GM15510 (cell line): Measurements from ENCODE around the gene NGFR.

ENCODE experiments used
- POLR2A ChIP-seq: IDR thresholded peaks from 3 replicates; pipeline ENCODE4 v1.6.1; 2011; ENCODE audit warnings: borderline replicate concordance; ENCODE audit not compliant: insufficient read length; ENCODE audit errors: extremely low read depth

Gene NGFR

DNA sequence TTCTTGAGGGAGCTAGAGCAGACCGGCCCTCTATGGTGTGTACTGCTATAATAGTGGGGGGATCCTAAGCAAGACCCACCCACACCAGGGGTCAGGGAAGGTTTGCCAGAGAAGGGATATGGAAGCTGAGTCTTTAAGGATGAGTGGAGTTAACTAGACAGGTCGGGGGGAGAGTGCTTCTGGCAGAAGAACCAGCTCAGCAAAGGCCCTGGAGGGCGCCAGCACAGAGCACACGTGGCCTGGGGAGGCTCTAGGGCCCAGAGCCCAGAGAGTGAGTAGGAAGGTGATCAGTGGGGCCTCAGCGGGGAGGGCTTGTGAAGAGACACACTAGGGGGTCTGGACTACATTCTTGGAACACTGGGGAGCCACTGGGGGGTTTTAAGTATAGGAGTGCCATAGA is 21.1 kb downstream of the NGFR start:
- no peak for TF ChIP-seq POLR2A

DNA sequence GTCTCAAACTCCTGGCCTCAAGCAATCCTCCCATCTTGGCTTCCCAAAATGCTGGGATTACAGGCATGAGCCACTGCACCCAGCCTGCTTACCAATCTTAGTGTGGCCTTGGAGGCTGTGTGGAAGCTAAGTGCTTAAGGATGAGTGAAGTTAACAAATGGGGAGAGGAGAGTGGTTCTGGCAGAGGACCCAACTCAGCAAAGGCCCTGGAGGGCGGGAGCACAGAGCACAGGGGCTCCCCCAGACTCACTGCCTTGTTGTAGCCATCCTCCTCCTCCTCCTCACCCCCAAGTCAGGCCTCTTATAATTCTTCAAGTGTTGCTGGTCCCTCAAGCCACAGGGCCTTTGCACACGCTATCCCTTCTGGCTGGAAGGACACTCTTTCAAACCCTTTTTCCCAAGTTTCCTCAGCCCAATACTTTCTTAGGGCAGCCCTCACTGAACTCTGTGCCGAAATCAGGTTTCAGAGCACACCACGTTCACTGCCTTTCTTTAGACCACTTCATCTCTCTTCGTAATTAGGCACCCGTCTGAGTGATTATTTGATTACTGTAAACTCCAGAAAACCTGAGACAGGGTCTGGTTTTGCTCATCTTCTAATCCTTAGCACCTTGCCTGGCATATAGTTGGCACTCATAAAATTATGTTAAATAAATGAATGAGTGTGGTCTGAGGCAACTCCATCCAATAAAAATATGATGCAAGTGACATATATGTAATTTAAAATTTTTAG is 23.4 kb downstream of the NGFR start:
- no peak for TF ChIP-seq POLR2A

DNA sequence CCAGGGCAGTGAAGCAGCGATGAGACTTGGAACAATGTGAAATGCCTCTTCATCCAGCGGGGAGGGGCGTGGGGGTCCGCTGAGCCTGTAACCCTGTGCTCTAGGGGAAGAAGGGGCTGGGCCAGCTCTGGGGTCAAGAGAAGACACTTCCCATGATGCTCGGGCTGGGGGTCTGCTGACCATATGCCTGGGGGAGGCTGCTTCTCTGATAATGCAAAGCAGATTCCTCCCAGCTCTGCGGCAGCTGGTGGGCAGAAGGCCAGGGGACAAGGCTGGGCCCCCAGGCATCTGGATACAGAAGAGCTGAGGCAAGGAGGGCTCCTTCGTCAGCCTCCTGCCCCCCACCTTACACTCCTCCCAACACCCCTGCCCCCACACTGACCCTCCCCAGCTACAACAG is 24.7 kb downstream of the NGFR start:
- TF ChIP-seq POLR2A: no peak

DNA sequence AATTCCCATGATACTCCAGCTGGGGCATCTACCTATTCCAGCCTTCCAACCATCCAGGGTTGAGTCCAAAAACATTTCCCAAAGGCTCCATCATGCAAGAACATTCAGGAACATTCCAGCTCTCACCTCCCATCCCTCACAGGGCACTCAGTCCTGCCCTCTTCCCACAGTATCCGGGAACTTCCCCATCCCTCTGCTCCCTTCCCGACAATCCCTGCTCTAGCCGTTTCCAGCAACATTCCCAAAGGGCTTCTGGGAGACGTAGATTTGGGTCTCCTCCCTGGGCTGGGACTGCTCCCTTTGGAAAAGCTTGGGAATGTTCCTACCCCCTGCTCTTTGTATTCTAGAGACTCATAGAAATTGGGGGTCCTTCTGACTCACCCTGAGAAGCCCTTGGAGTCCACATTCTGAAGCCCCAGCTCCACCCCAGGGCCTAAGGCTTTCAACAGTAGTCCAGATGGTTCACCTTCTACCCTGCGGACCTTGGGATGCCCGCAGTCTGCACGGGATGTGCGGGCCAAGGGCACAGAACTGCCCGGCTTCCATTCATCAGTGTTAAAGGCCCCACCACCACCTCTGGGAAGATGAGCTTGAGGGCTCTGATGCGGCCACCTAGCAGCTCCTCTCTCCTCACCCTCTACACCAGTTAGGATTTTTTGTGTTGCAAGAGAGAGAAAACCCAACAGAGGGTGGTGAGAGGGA is 25.4 kb downstream of the NGFR start:
- TF ChIP-seq POLR2A: no peak

DNA sequence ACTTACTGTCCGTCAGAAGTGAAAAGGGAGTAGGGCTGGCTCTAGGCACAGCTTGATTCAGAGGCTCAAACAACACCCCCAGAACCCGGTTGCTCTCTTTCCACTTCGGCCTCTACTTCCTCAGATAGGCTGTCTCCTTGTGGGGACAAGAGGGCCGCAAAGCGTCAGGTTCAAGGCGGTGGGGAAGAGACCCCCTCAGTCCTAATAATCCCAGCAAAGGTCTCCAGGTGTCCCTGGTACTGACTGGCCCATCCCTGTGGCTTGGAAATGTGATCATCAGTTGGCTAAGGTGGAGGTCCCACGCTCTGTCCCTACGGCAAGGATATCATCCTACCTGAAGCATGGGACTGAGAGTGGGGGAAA is 26.0 kb downstream of the NGFR start:
- TF ChIP-seq POLR2A: no peak

DNA sequence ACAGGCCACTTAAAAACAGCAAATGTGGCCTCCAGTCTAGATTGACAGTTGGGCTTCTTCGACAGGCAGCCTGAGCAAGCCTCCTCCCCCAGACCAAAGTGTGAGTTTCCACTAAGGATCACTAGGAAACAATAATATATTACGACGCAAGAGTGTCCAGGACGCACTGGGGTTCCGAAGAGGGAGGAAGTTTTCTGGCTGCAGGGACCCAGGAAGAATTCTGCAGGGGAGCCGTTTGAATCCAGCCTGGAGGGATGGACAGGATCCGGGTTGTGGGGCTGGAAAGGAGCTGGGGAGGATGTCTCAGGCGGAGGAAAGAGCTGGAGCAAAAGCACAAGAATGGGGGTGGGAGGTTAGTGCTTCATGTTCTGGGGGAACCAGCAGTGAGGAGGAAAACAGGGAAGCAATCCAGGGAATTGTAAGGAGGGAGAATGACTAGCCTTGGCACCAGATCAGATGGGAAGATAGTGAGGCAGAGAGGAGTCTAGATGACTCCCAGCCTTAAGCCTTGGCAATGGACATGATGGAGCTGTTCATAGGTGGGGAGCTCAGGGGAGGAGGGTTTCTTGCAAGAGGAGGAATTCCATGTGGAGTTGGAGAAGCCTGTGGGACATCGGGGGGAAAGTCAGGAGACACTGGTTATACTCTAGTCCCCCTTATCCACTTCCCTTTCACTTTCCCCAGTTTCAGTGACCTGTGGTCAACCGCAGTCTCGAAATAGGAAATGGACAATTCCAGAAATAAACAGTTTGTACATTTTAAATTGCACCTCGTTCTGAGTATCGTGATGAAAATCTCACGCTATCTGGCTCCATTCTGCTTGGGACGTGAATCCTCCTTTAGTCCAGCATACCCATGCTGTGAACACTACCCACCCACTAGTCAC is 26.6 kb downstream of the NGFR start:
- no peak for TF ChIP-seq POLR2A

DNA sequence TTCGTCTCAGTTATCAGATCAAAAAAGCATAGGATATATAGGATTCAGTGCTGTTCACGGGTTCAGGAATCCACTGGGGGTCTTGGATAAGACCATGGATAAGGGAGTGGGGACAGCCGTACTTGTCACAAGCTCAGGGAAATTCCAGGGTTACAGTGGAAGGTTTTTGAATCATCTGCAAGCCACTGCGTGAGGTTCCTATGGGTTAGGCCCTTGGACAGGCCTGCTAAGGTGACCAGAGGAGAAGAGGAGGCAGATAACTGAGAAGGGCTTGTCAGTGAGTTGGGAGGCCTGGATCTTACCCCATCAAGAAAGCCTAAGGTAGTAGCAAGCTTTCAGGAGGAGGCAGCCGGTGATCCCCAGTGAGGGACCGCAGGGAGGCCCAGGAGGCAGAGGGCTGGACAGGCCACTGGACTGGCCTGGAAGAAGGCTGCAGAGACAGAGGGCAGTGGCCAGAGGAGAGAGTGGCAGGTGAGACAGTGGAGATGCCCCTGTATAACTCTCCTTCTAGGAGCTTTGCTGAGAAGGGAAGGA is 27.3 kb downstream of the NGFR start:
- no peak for TF ChIP-seq POLR2A

DNA sequence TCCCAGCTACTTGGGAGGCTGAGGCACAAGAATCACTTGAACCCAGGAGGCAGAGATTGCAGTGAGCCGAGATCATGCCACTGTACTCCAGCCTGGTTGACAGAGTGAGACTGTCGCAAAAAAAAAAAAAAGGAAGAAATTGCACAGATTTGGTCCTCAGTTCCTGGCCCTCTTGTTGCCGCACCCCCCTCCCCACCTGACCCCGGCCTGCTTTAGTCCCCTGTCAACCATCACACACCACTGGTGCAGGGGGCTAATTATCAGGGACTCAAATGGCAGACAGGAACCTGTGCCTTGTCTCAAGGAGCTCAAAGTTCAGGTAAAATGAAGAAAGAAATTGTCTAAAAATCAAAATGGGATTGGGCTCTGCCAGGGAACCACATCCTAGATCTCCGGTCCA is 28.1 kb downstream of the NGFR start:
- no peak for TF ChIP-seq POLR2A

DNA sequence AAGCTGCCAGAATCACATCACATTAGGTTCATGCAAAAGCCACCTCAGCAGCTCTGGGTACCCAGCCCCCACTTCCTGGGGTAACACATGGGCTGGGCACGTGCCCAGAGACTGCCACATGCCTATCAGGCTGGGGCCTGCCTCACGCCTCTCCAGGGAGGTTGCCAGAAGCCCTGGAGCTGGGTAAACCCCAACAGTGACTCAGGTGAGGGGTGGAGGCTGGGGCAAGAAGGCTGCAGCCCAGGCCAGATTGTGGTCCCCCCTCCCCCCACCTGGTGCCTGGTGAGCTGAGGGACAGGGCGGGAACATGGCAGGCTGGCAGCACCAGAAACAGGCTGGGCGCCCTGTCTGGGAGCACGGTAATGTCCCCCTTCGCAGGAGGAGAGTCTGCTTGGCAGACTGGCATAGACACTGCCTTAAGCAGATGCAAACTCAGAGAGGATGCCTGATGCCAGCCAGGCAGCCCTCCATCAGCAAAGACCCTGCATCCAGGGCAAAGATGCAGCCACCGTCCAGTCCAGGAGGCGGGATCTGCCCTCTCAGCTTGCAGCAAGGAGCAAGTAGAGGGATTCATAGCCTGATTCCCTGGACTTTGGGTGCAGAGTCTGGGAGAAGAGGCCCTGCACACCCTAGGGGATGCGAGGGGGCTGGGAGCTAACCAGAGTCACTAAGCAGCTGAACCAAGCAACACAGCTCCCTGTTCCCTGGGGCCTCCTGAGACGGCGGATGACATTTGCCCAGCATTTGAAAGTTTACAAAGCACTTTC is 28.8 kb downstream of the NGFR start:
- no peak for TF ChIP-seq POLR2A

DNA sequence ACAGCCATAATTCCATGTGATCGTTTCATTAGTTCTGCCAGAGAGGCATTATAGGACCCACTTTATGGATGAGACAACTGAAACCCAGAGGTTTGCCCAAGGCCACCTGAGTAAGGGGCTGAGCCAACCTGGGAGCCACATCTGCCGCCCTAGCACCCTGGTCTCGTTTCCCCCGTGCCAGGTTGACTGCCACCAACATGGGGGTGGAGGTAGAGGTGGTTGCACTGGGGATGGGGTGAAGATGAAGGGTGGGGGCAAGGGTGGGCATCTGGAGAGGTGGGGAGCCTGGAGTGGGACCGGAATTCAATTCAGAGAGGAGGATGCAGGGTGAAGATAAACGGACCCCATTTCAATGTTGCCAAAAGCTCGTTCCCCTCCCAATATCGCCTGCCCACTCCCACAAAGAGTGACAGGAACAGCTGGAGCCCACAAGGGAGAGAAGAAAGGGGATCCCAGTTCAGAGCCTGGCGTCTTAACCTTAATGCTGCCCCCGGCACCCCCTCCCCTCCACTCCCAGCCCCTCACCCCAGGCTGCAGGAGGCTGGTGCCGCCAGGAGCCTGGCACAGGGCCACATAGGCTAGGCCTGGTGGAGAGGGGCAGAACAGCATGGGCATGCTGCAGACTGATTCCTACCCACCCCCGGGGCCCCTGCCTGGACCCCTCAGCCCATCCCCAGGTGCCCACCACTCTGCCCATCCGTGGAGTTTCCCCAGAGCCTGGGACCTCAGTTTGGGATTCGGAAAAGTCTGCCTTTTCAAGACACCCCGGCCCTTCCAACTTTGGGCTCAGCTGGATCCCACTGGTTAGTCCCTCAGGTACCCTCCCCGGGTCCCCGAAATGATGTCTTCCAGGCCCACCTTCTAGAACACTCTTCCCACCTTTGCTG is 29.6 kb downstream of the NGFR start:
- no peak for TF ChIP-seq POLR2A

DNA sequence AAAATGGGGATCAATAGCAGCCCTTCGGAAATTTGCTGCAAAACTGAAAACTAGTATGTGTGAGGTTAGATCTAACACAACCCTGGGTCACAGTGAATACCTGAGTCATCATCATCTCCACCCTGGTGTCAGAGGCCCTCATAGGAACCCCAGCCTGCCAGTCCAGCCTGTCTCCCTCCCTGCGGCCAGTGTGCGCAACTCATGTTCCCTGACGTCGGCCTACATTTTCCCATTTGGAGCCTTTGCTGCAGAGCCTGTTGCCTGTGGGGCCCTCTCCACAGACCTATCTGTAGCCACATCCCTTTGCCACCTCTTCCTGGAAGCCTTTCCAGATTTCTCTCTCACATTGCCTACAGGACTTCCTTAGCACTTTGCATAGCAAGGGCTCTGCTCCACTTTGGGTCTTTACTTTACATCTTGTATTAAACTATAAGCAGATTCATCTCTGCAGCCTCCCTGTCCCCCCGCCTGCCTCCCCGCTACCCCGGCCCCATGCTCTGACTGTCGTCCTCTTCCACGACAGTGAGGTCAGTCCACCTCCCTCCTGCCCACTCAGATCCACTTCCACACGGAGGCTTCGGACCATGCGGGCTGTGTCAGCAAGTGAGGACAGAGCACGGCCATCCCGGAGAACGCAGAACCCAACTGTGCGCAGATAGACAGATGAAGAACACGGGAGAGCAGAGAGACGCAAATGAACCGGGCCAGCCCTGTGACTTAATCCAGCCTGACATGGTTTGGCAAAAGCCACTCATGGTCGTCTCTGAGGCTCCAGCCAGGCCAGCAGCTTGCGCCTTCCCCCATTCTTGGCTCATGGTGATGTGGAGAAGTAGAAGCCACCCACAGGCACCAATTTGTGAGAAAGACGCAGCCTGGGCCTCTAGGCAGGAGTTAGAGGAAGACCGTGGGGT is 31.0 kb downstream of the NGFR start:
- no peak for TF ChIP-seq POLR2A

DNA sequence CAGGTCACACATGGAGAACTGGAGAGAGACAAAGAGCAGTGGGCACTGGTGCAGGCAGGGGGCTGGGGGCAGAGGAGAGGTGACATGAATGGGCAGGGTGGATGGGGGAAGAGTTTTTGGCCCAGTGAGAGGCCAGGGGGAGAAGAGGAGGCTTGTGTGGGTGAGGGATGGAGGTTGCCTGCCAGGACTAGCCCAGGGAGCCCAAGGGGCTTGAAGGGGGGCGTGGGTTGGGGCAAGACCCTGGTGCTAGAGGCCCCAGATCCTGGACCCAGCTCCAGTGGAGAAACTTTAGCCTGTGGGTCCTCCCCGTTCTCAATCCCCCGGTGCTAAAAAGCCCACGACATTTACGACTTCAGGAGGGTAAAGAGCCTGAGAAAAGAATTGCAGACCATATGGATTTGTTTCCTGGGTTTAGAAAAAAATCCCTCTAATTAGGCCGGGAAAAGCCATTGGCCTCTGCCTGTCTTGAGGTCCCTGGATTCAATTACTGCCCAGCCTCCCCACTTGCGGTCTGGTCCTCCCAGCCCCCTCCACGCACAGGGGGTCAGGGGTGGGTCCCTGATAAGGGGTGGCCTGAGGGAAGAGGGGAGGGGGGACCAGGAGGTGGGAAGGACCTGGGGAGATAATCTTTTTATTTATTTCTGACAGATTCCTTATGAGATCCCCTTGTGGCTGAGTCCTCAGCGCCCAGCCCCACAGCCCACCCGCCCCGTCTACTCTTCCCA is 33.0 kb downstream of the NGFR start:
- TF ChIP-seq POLR2A: no peak

DNA sequence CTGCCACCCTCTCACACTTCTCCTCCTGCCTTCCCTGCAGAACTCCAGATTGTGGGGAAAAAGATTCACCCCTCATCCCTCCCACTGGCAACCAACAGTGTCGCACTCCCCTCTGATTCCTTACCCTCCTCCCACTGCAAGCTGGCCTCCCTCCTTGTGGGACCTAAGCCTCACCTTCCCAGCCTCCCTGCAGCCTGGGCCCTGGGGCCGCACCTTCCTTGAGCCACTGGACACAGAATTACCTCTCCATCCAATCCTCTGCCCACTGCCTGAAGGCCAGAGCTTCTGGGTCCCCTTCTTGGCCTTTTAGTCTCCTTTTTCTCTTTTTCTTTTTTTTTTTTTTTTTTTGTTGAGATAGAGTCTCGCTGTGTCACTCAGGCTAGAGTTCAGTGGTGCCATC is 33.9 kb downstream of the NGFR start:
- no peak for TF ChIP-seq POLR2A

DNA sequence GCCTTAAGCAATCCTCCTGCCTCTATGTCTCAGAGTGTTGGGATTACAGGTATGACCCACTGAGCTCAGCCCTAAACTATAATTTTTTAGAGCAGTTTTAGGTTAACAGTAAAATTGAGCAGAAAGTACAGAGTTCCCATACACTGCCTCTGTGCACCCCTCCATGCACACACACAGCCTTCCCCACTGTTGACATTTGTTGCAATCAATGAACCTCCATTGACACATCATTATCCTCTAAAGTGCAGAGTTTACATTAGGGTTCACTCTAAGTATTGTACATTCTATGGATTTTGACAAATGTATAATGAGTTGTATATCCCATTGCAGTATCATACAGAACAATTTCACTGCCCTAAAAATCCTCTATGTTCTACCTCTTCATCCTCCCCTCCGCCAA is 35.0 kb downstream of the NGFR start:
- TF ChIP-seq POLR2A: no peak
